HFFc6 (cell line): ENCODE data around the gene G6PC2. TPM values are rescaled to one million over a fixed set of nuclear protein-coding genes. Genes with fewer than 3 reads are reported as not detected.

Source experiments
- DNase-seq: peaks from one replicate; pipeline ENCODE4 v3.0.0-alpha.2; 2018
- H3K27ac Mint-ChIP-seq: 2 replicates; pipeline ENCODE4 v1.8.0; 2020; ENCODE audit warnings: mild to moderate bottlenecking, mixed read lengths
- H3K27me3 Mint-ChIP-seq: 2 replicates; pipeline ENCODE4 v1.8.0; 2021; ENCODE audit warnings: mild to moderate bottlenecking, moderate library complexity, mixed read lengths; ENCODE audit not compliant: insufficient read depth
- H3K36me3 Mint-ChIP-seq: 2 replicates; pipeline ENCODE4 v1.8.0; 2021; ENCODE audit warnings: low read depth, mixed read lengths
- H3K4me1 Mint-ChIP-seq: 2 replicates; pipeline ENCODE4 v1.8.0; 2020; ENCODE audit warnings: low read depth, mixed read lengths
- H3K4me3 Mint-ChIP-seq: 2 replicates; pipeline ENCODE4 v1.8.0; 2020; ENCODE audit warnings: mild to moderate bottlenecking, moderate library complexity, mixed read lengths
- H3K9me3 Mint-ChIP-seq: 2 replicates; pipeline ENCODE4 v1.8.0; 2020; ENCODE audit warnings: mild to moderate bottlenecking, mixed read lengths
- CTCF ChIP-seq: fragments of 200-600 bp; sonication (generic); IDR thresholded peaks from 2 replicates; pipeline ENCODE4 v1.5.0; 2021; ENCODE audit warnings: antibody characterized with exemption, mild to moderate bottlenecking
- total RNA-seq, 6 experiments: library from RNA; stranded (reverse); fragmentation: NEBNext Ultra II Directional; extraction: Animal tissue kit (Norgen Biotek cat#: 25700); gene quantifications; 2 replicates in 1 of 6; 3 replicates in 5 of 6; pipeline ENCODE4 v1.2.3, GENCODE V29; 2021

Gene G6PC2
- total RNA-seq, 6 experiments from 2014 or later, result not detected

GRCh38 chr2:168884975-168885374 lies 16.1 kb upstream of the G6PC2 start:
- Mint-ChIP-seq H3K4me1 (peaks cover 25% of the 10 kb centered on the region), H3K27me3 (no peaks in the 10 kb centered on the region; the same call in 1 of the 2 replicates), H3K4me3 (no peak overlapping the region), H3K9me3 (no peaks in the 10 kb centered on the region), H3K27ac (0 out of 2 replicates have a peak overlapping the region, but pooled peaks have one; percentile 5), H3K36me3 (0 out of 2 replicates have a peak, but pooled peaks cover 5% of the 10 kb centered on the region)
- peak; percentile 41 for DNase-seq
- TF ChIP-seq CTCF, result no peak

- Mint-ChIP-seq H3K27ac (peak overlapping the region; percentile 91), H3K27me3 (peaks cover 7% of the 10 kb centered on the region), H3K36me3 (0 out of 2 replicates have a peak, but pooled peaks cover 5% of the 10 kb centered on the region), H3K9me3 (no peaks in the 10 kb centered on the region), H3K4me3 (peak overlapping the region; percentile 100), H3K4me1 (peaks cover 34% of the 10 kb centered on the region)
- no peak for DNase-seq
- no peak for TF ChIP-seq CTCF
These were observed 11.5 kb upstream of the G6PC2 start for GRCh38 chr2:168889635-168890005.

- 0 out of 2 replicates have a peak, but pooled peaks cover 5% of the 10 kb centered on the region for H3K36me3 Mint-ChIP-seq
- peak within 1 kb of the TSS; percentile 100 for H3K4me3 Mint-ChIP-seq
- H3K4me1 Mint-ChIP-seq, result peaks cover 28% of the 10 kb centered on the region
- TF ChIP-seq CTCF, result peak; percentile 39
- H3K27me3 Mint-ChIP-seq, result peaks cover 9% of the 10 kb centered on the region
- DNase-seq, result peak; percentile 90
- peak within 1 kb of the TSS; percentile 91 for H3K27ac Mint-ChIP-seq
- H3K9me3 Mint-ChIP-seq, result no peaks in the 10 kb centered on the region
These were observed 10.9 kb upstream of the G6PC2 start, which contains the start of gene SPC25 for GRCh38 chr2:168890006-168890782. TSS of gene SPC25 (minus strand) at chr2:168890430. CDS start at chr2:168889519, 911 bp downstream.

- Mint-ChIP-seq H3K4me1 (peaks cover 21% of the 10 kb centered on the region), H3K9me3 (no peaks in the 10 kb centered on the region), H3K27me3 (peaks cover 13% of the 10 kb centered on the region), H3K4me3 (no peak overlapping the region), H3K36me3 (0 out of 2 replicates have a peak, but pooled peaks cover 4% of the 10 kb centered on the region), H3K27ac (no peak overlapping the region)
- DNase-seq, result no peak
- no peak for TF ChIP-seq CTCF
These were observed 8.8 kb upstream of the G6PC2 start for GRCh38 chr2:168892327-168892726.

- H3K27me3 Mint-ChIP-seq, result peaks cover 13% of the 10 kb centered on the region
- no peak overlapping the region for H3K27ac Mint-ChIP-seq
- DNase-seq, result no peak
- H3K36me3 Mint-ChIP-seq, result no peaks in the 10 kb centered on the region
- no peak overlapping the region for H3K4me3 Mint-ChIP-seq
- no peaks in the 10 kb centered on the region for H3K9me3 Mint-ChIP-seq
- no peak for TF ChIP-seq CTCF
- peaks cover 19% of the 10 kb centered on the region for H3K4me1 Mint-ChIP-seq
These were observed 7.0 kb upstream of the G6PC2 start for GRCh38 chr2:168894101-168894500.
